Smooth muscle cell (in vitro differentiated cells): ENCODE measurements around the gene CARD8. TPM values are rescaled to one million over a fixed set of nuclear protein-coding genes. Genes with fewer than 3 reads are reported as not detected.
A peak's percentile ranks its signal among the peaks of the same experiment; 100 is the strongest.

Experiments used
- DNase-seq: peaks from one replicate; lab custom pipeline; 2025; ENCODE audit not compliant: unreplicated experiment; lab: John Stamatoyannopoulos, UW
- H2AFZ ChIP-seq: fragments of 200-600 bp; sonication (generic); 2 replicates; pipeline ENCODE4 v1.6.0; 2016; ENCODE audit warnings: antibody characterized with exemption, low read depth, mild to moderate bottlenecking
- H3F3A ChIP-seq: fragments of 200-600 bp; sonication (generic); 2 replicates; pipeline ENCODE4 v1.6.0; 2017; ENCODE audit warnings: antibody characterized with exemption, low read depth
- H3K27ac ChIP-seq: fragments of 200-600 bp; sonication (generic); 2 replicates; pipeline ENCODE4 v1.5.1; 2016; ENCODE audit warnings: low read depth, mild to moderate bottlenecking
- H3K27me3 ChIP-seq: fragments of 200-600 bp; sonication (generic); 2 replicates; pipeline ENCODE4 v1.6.1; 2016; ENCODE audit warnings: low read depth, mild to moderate bottlenecking
- H3K36me3 ChIP-seq: fragments of 200-600 bp; sonication (generic); 2 replicates; pipeline ENCODE4 v1.5.1; 2016; ENCODE audit warnings: low read depth
- H3K4me1 ChIP-seq: fragments of 200-600 bp; sonication (generic); 2 replicates; pipeline ENCODE4 v1.5.1; 2016; ENCODE audit warnings: low read depth
- H3K4me2 ChIP-seq: fragments of 200-600 bp; sonication (generic); 2 replicates; pipeline ENCODE4 v1.6.0; 2016; ENCODE audit warnings: mild to moderate bottlenecking
- H3K4me3 ChIP-seq: fragments of 200-600 bp; sonication (generic); 2 replicates; pipeline ENCODE4 v1.5.1; 2016; ENCODE audit warnings: mild to moderate bottlenecking
- H3K79me2 ChIP-seq: fragments of 200-600 bp; sonication (generic); 2 replicates; pipeline ENCODE4 v1.6.0; 2016; ENCODE audit warnings: low read depth, mild to moderate bottlenecking
- H3K9ac ChIP-seq: fragments of 200-600 bp; sonication (generic); 2 replicates; pipeline ENCODE4 v1.6.0; 2016; ENCODE audit warnings: low read depth
- H3K9me3 ChIP-seq: fragments of 200-600 bp; sonication (generic); replicated peaks from 2 replicates; pipeline ENCODE4 v1.5.1; 2016; ENCODE audit warnings: low read depth
- H4K20me1 ChIP-seq: fragments of 200-600 bp; sonication (generic); 2 replicates; pipeline ENCODE4 v1.6.0; 2016; ENCODE audit warnings: low read depth
- WGBS: methylation state at CpG from one replicate; pipeline ENCODE4 v1.1.7; 2016; ENCODE audit warnings: low lambda C conversion rate; 5-methylcytosine and 5-hydroxymethylcytosine counted together
- polyA plus RNA-seq: library from polyadenylated mRNA; unstranded; fragments of >200 nt; fragmentation: Nextera tagmentation; extraction: Ambion mirVana; gene quantifications from 2 replicates; pipeline ENCODE4 v1.2.1, GENCODE V29; 2016
- total RNA-seq: library from RNA; depleted of rRNA; stranded (reverse); fragments of >200 nt; gene quantifications from 2 replicates; pipeline ENCODE4 v1.2.3, GENCODE V29; 2014
- TF ChIP-seq, protein P1 (sequence below): fragments of 200-600 bp; sonication (generic); IDR thresholded peaks from 2 replicates; pipeline ENCODE4 v1.5.1; 2017; ENCODE audit warnings: borderline replicate concordance, mild to moderate bottlenecking, antibody characterized with exemption; ENCODE audit not compliant: insufficient read depth, poor library complexity, severe bottlenecking

CARD8 gene, protein sequence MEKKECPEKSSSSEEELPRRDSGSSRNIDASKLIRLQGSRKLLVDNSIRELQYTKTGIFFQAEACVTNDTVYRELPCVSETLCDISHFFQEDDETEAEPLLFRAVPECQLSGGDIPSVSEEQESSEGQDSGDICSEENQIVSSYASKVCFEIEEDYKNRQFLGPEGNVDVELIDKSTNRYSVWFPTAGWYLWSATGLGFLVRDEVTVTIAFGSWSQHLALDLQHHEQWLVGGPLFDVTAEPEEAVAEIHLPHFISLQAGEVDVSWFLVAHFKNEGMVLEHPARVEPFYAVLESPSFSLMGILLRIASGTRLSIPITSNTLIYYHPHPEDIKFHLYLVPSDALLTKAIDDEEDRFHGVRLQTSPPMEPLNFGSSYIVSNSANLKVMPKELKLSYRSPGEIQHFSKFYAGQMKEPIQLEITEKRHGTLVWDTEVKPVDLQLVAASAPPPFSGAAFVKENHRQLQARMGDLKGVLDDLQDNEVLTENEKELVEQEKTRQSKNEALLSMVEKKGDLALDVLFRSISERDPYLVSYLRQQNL
- total RNA-seq (17.7 and 30.0 TPM in 2 replicates), polyA plus RNA-seq (9.0 and 9.3 TPM in 2 replicates)

DNA sequence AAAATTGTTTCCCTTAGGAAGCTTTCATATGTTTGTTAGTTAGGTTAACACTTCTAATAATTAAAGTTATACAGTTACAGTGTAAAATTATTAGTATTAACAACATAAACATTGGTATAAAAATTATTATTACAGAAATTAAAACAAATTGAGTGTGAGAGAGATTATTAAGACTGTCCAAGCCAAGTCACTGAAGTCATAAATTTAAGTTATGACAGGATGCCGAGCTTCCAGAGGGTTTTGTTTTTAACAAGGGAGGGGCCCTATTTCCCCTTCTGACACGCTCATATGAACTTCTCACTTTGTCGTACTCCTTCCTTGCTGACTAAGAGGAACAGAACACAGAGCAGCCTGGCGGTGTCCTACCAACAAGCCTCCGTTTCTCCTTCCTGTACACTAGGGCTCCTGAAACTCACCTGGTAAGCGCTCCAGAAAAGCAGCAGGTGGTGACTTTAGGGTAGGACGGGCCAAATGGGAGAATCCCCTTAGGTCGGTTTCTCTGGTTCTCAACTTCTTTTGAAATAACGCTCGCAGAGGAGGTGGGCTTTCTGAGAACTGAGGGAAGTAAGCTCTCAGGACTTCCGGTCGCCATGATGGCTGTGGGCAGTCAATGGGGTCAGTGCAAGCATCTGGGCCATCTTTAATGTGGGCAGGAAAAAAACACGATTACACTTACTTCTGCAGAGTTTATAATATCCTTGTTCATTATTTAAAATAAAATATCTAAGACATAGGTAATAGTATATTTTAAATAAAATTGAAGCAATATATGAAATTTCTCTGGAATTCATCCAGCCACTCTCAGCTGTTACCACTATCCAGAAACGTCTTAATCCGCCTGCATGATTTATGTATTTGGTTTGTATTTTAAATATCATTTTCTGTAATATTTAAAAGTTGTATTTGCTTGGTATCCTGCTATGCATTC lies at the start of gene CARD8:
TSS of gene CARD8 (minus strand) at position 537 of the 928 bp plus-strand sequence. CDS start 14,892 bp downstream, outside the sequence.
- Histone ChIP-seq H3F3A (no peaks in the 10 kb centered on the region), H3K79me2 (peaks cover 27% of the 10 kb centered on the region), H3K4me3 (peak within 1 kb of the TSS; percentile 100), H3K9ac (peak within 1 kb of the TSS; percentile 98), H3K4me2 (peak within 1 kb of the TSS; percentile 84), H4K20me1 (no peaks in the 10 kb centered on the region), H3K9me3 (no peaks in the 10 kb centered on the region), H3K27ac (peak within 1 kb of the TSS; percentile 98), H3K4me1 (peaks cover 8% of the 10 kb centered on the region), H2AFZ (peak within 1 kb of the TSS; percentile 100), H3K27me3 (no peaks in the 10 kb centered on the region), H3K36me3 (no peaks in the 10 kb centered on the region)
- 13% methylated on average over 15 of the region's 15 CpGs for WGBS
- TF ChIP-seq, protein P1, sequence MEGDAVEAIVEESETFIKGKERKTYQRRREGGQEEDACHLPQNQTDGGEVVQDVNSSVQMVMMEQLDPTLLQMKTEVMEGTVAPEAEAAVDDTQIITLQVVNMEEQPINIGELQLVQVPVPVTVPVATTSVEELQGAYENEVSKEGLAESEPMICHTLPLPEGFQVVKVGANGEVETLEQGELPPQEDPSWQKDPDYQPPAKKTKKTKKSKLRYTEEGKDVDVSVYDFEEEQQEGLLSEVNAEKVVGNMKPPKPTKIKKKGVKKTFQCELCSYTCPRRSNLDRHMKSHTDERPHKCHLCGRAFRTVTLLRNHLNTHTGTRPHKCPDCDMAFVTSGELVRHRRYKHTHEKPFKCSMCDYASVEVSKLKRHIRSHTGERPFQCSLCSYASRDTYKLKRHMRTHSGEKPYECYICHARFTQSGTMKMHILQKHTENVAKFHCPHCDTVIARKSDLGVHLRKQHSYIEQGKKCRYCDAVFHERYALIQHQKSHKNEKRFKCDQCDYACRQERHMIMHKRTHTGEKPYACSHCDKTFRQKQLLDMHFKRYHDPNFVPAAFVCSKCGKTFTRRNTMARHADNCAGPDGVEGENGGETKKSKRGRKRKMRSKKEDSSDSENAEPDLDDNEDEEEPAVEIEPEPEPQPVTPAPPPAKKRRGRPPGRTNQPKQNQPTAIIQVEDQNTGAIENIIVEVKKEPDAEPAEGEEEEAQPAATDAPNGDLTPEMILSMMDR, result no peak
- peak; percentile 21 for DNase-seq

- Histone ChIP-seq H4K20me1 (no peaks in the 10 kb centered on the region), H3K36me3 (no peaks in the 10 kb centered on the region), H3K4me3 (no peak overlapping the region), H3K9ac (no peak overlapping the region), H3K27ac (no peak overlapping the region), H2AFZ (no peak overlapping the region), H3K27me3 (no peaks in the 10 kb centered on the region), H3K4me1 (no peaks in the 10 kb centered on the region), H3F3A (no peaks in the 10 kb centered on the region), H3K9me3 (no peaks in the 10 kb centered on the region), H3K79me2 (no peaks in the 10 kb centered on the region), H3K4me2 (no peak overlapping the region)
- TF ChIP-seq, protein P1, result no peak
- 88% methylated on average over 3 of the region's 19 CpGs for WGBS
- no peak for DNase-seq
Measured at GRCh38 chr19:48303866-48304265, 48.2 kb upstream of the CARD8 start.

DNA sequence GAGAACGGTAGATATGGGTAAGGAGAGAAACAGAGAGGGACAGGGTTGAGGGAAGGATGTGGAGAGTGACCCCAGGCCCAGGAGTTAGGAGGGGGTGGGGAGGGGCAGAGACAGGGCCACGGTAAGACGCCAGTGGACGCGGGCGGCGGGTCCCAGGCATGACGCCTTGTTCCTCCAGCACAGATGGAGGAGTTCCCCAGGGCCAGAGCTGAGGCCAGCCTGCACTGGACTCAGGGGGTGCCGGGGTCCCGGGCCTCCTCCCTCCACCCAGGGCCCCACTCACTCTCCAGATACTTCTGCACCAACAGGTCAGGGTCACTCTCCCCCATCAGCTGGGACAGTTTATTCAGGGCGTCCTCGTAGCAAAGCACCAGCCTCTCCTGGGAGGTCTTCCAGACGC lies 47.7 kb upstream of the CARD8 start:
- no peaks in the 10 kb centered on the region for H3K27me3 ChIP-seq
- TF ChIP-seq, protein P1, result no peak
- H3K9me3 ChIP-seq, result no peaks in the 10 kb centered on the region
- no peaks in the 10 kb centered on the region for H3K36me3 ChIP-seq
- no peak overlapping the region for H3K9ac ChIP-seq
- H4K20me1 ChIP-seq, result no peaks in the 10 kb centered on the region
- no peaks in the 10 kb centered on the region for H3F3A ChIP-seq
- no peaks in the 10 kb centered on the region for H3K4me1 ChIP-seq
- H3K4me2 ChIP-seq, result no peak overlapping the region
- no peak overlapping the region for H2AFZ ChIP-seq
- no peak overlapping the region for H3K4me3 ChIP-seq
- no peak overlapping the region for H3K27ac ChIP-seq
- no peak for DNase-seq
- no peaks in the 10 kb centered on the region for H3K79me2 ChIP-seq
- WGBS, result 84% methylated on average over 5 of the region's 13 CpGs
